GM12878 (cell line): ENCODE measurements around the gene PRKG1. TPM values are rescaled to one million over a fixed set of nuclear protein-coding genes. Genes with fewer than 3 reads are reported as not detected.

ENCODE experiments used
- CTCF ChIP-seq, 3 experiments: IDR thresholded peaks in 2 of 3; conservative IDR thresholded peaks in 1 of 3; 2 replicates each; pipeline ENCODE4 v1.5.1; 2011; ENCODE audit warnings: low read depth in 3 of 3, low read length in 3 of 3, mild to moderate bottlenecking in 3 of 3, control low read depth in 2 of 3, moderate library complexity in 2 of 3, inconsistent platforms in 1 of 3, mixed read lengths in 1 of 3; ENCODE audit not compliant: control insufficient read depth in 2 of 3, insufficient read depth in 1 of 3; ENCODE audit errors: extremely low read depth in 1 of 3
- E4F1 ChIP-seq: fragments of 450-650 bp; IDR thresholded peaks from 2 replicates; pipeline ENCODE4 v1.6.1; 2018; ENCODE audit warnings: borderline replicate concordance, mild to moderate bottlenecking; ENCODE audit not compliant: partially characterized antibody
- ETV6 ChIP-seq, 2 experiments: fragments of 450-650 bp in 1 of 2; IDR thresholded peaks in 1 of 2; conservative IDR thresholded peaks in 1 of 2; 2 replicates each; pipeline ENCODE4 v1.6.1; 2014; ENCODE audit warnings: antibody characterized with exemption in 1 of 2, borderline replicate concordance in 1 of 2, low read depth in 1 of 2, mild to moderate bottlenecking in 1 of 2, moderate library complexity in 1 of 2
- EZH2 ChIP-seq: IDR thresholded peaks from 2 replicates; pipeline ENCODE4 v1.6.1; 2012; ENCODE audit warnings: low read depth, mild to moderate bottlenecking, control low read depth, inconsistent platforms, low read length, borderline replicate concordance; ENCODE audit not compliant: control insufficient read depth
- HCFC1 ChIP-seq: fragments of 150-350 bp; IDR thresholded peaks from 2 replicates; pipeline ENCODE4 v1.6.1; 2014; ENCODE audit warnings: low read length
- HDGF ChIP-seq: fragments of 450-650 bp; IDR thresholded peaks from 2 replicates; pipeline ENCODE4 v1.6.1; 2016; ENCODE audit warnings: antibody characterized with exemption
- MAX ChIP-seq: IDR thresholded peaks from 2 replicates; pipeline ENCODE4 v1.6.1; 2012; ENCODE audit warnings: low read depth, low read length, improper control_type of control experiment
- NBN ChIP-seq: fragments of 450-650 bp; IDR thresholded peaks from 2 replicates; pipeline ENCODE4 v1.6.1; 2016
- NKRF ChIP-seq: fragments of 450-650 bp; conservative IDR thresholded peaks from 2 replicates; pipeline ENCODE4 v1.6.1; 2017; ENCODE audit warnings: mild to moderate bottlenecking, moderate library complexity
- PBX3 ChIP-seq: IDR thresholded peaks from 2 replicates; pipeline ENCODE4 v1.6.1; 2011; ENCODE audit warnings: mild to moderate bottlenecking, low read depth, low read length, moderate library complexity; ENCODE audit not compliant: insufficient replicate concordance
- PML ChIP-seq: IDR thresholded peaks from 2 replicates; pipeline ENCODE4 v1.6.1; 2012; ENCODE audit warnings: low read length, inconsistent platforms
- POU2F2 ChIP-seq: IDR thresholded peaks from 3 replicates; pipeline ENCODE4 v1.6.1; 2011; ENCODE audit warnings: low read depth, mild to moderate bottlenecking, low read length, borderline replicate concordance
- RAD51 ChIP-seq: fragments of 450-650 bp; IDR thresholded peaks from 2 replicates; pipeline ENCODE4 v1.6.1; 2016; ENCODE audit warnings: moderate library complexity, mild to moderate bottlenecking, inconsistent platforms
- RUNX3 ChIP-seq: IDR thresholded peaks from 2 replicates; pipeline ENCODE4 v1.6.1; 2012; ENCODE audit warnings: low read length, inconsistent platforms
- SMC3 ChIP-seq: IDR thresholded peaks from 2 replicates; pipeline ENCODE4 v1.6.1; 2011; ENCODE audit warnings: low read length, improper control_type of control experiment, borderline replicate concordance
- SREBF2 ChIP-seq: IDR thresholded peaks from 2 replicates; pipeline ENCODE4 v1.6.1; 2012; ENCODE audit warnings: mild to moderate bottlenecking, low read length
- WRNIP1 ChIP-seq: IDR thresholded peaks from 2 replicates; pipeline ENCODE4 v1.6.1; 2011; ENCODE audit warnings: low read depth, low read length, improper control_type of control experiment, borderline replicate concordance
- ZBTB33 ChIP-seq: fragments of 450-650 bp; IDR thresholded peaks from 2 replicates; pipeline ENCODE4 v1.6.1; 2017; ENCODE audit warnings: mild to moderate bottlenecking
- ZNF217 ChIP-seq: fragments of 450-650 bp; IDR thresholded peaks from 2 replicates; pipeline ENCODE4 v1.6.1; 2017; ENCODE audit warnings: antibody characterized with exemption, mild to moderate bottlenecking
- polyA plus RNA-seq, 11 experiments: library from polyadenylated mRNA; depleted of rRNA in 4 of 11; unstranded in 6 of 11; stranded (reverse) in 5 of 11; fragments of >200 nt; fragmentation: Nextera tagmentation in 4 of 11; fragmentation: Illumina TruSeq in 1 of 11; extraction: Ambion mirVana in 4 of 11; extraction: Trizol in 1 of 11; gene quantifications; 1 replicate in 1 of 11; 2 replicates in 10 of 11; pipeline versions ENCODE4 v1.2.1 to v1.2.3, GENCODE V29; 2011 to 2016; ENCODE audit warnings: inconsistent platforms in 2 of 11, missing spikeins in 2 of 11, low read depth in 1 of 11
- total RNA-seq, 4 experiments: library from RNA; depleted of rRNA in 3 of 4; stranded (reverse); fragments of >200 nt in 3 of 4; fragmentation: Illumina TruSeq in 1 of 4; extraction: Trizol in 1 of 4; gene quantifications; 2 replicates each; pipeline versions ENCODE4 v1.2.1 to v1.2.3, GENCODE V29; 2013 to 2021

The PRKG1 gene
- total and polyA plus RNA-seq, 10 of the 15 experiments (the other 5 are each of a cell fraction or from before 2014, with no cell fraction given) = 0.04 to 0.05 TPM; not detected in 8

GRCh38 chr10:52216852-52217251 lies 1142.6 kb downstream of the PRKG1 start (continued):
- TF ChIP-seq HDGF = no peak
- TF ChIP-seq RAD51 = no peak
- TF ChIP-seq SMC3 = no peak
- TF ChIP-seq E4F1 = no peak
- peak; percentile 90 for TF ChIP-seq RUNX3
- TF ChIP-seq MAX = no peak
- TF ChIP-seq NBN = no peak
- TF ChIP-seq EZH2 = no peak
- no peak for TF ChIP-seq CTCF (IDR thresholded peaks at IDR 0.05 in 2 of 3, conservative IDR thresholded peaks at IDR 0.05 in 1 of 3; ENCODE audit: control insufficient read depth in 2 of 3, extremely low read depth in 1 of 3, insufficient read depth in 1 of 3, low read depth in 3 of 3, low read length in 3 of 3)
- peak in 1 of 2 experiments; percentile 23; a peak in 1 of 4 replicates for TF ChIP-seq ETV6 (conservative IDR thresholded peaks at IDR 0.05 in 1 of 2, IDR thresholded peaks at IDR 0.05 in 1 of 2; ENCODE audit: borderline replicate concordance in 1 of 2, low read depth in 1 of 2)
- TF ChIP-seq PBX3 = no peak
- TF ChIP-seq ZBTB33 = no peak
- TF ChIP-seq ZNF217 = no peak
- TF ChIP-seq SREBF2 = no peak
- TF ChIP-seq NKRF = no peak
- no peak for TF ChIP-seq WRNIP1
- 0 out of 3 replicates have a peak, but pooled peaks have one; percentile 25 for TF ChIP-seq POU2F2
- TF ChIP-seq PML = no peak
- TF ChIP-seq HCFC1 = no peak
